Measurements from ENCODE around the gene ENTPD2. TPM values are rescaled to one million over a fixed set of nuclear protein-coding genes. Genes with fewer than 3 reads are reported as not detected.

ENTPD2 gene
- total RNA-seq, 1 experiment from 2014 or later, result 4.0 TPM

DNA sequence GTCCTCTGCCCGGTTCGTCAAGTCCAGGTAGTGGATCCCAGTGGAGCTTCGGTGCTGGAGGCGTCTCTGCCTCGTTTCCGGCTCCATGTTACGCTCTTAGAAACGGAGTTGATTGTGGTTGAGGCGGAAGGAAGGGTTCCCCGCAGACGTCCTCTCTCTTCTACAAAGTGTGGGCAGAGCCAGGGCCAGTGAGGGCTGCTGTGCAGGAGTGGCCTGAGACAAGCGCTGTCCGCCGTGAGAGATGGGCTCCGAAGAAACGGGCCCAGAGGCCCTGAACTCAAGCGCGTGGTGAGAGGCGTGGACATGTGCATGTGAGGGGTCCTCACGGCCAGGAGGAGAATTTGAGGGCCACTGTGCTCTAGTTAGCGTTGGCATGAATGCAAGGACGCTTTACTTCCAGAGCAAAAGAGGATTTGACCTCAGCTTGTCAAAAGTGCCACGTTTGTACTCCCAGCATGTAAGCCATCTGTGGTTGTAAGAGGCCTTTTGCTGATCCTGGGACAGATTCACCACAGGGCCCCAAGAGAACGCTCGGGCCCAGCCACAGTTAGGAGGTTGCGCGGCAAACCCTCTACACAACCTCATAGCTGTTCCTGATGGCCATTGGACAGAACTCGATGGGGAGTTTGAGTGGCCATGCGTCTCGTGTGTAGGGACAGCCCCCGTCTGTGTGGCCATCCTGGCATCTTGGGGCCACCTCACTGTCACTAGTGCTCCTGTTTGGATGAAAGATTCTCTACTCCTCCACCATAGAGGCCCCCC, 43.1 kb upstream of the ENTPD2 start:
- TF ChIP-seq, protein P1, sequence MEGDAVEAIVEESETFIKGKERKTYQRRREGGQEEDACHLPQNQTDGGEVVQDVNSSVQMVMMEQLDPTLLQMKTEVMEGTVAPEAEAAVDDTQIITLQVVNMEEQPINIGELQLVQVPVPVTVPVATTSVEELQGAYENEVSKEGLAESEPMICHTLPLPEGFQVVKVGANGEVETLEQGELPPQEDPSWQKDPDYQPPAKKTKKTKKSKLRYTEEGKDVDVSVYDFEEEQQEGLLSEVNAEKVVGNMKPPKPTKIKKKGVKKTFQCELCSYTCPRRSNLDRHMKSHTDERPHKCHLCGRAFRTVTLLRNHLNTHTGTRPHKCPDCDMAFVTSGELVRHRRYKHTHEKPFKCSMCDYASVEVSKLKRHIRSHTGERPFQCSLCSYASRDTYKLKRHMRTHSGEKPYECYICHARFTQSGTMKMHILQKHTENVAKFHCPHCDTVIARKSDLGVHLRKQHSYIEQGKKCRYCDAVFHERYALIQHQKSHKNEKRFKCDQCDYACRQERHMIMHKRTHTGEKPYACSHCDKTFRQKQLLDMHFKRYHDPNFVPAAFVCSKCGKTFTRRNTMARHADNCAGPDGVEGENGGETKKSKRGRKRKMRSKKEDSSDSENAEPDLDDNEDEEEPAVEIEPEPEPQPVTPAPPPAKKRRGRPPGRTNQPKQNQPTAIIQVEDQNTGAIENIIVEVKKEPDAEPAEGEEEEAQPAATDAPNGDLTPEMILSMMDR (conservative IDR thresholded peaks at IDR 0.05), result no peak

More for the DNA sequence above, 43.1 kb upstream of the ENTPD2 start:
- no peak overlapping the region for H3K4me2 ChIP-seq (ENCODE audit: insufficient read depth, insufficient read length, low read length)
- WGBS (ENCODE audit: extremely low coverage, insufficient read length, low lambda C conversion rate), result no CpG with 5 or more reads among the region's 31 CpGs
- H2BK120ac ChIP-seq (ENCODE audit: low read depth, low read length, poor library complexity, severe bottlenecking), result no peak overlapping the region
- Mint-ChIP-seq H3K4me3 (no peak overlapping the region), H3K27me3 (ENCODE audit: low read depth) (no peaks in the 10 kb centered on the region), H3K36me3 (ENCODE audit: insufficient read depth in 1 of 3, low read depth in 3 of 3) (peaks cover 14 to 41% (median 23%) of the 10 kb centered on the region in 3 experiments), H3K9me3 (peaks cover 0 to 4% of the 10 kb centered on the region in 2 experiments; a peak in 2 of 5 replicates), H3K4me1 (no peaks in the 10 kb centered on the region), H3K27ac (no peak overlapping the region)
- H3K79me2 ChIP-seq (ENCODE audit: insufficient read depth, low read length), result no peaks in the 10 kb centered on the region
- no peak overlapping the region for H3K23ac ChIP-seq (ENCODE audit: insufficient read length, low read depth, low read length)
- no peak overlapping the region for H3K4ac ChIP-seq (ENCODE audit: low read depth, low read length)
- no peak overlapping the region for H2BK20ac ChIP-seq (ENCODE audit: low read depth, low read length, poor library complexity, severe bottlenecking)
- H3K18ac ChIP-seq (ENCODE audit: insufficient read length, low read depth, low read length), result no peak overlapping the region
- H3K9me3 ChIP-seq (ENCODE audit: control insufficient read depth, low read depth, low read length), result peaks cover 5% of the 10 kb centered on the region
- no peaks in the 10 kb centered on the region for H3K23me2 ChIP-seq (ENCODE audit: insufficient read length, low read depth, low read length, poor library complexity, severe bottlenecking)
- no peak overlapping the region for H2AFZ ChIP-seq (ENCODE audit: low read length)
- H4K91ac ChIP-seq (ENCODE audit: insufficient read length, low read depth, low read length), result no peak overlapping the region
- no peak overlapping the region for H3T11ph ChIP-seq (ENCODE audit: low read length)
- H3K4me1 ChIP-seq (ENCODE audit: insufficient read depth, low read length), result no peaks in the 10 kb centered on the region
- no peaks in the 10 kb centered on the region for H4K20me1 ChIP-seq (ENCODE audit: control insufficient read depth, insufficient read depth, insufficient read length)
- H2BK5ac ChIP-seq (ENCODE audit: insufficient read length, low read length), result no peak overlapping the region
- no peaks in the 10 kb centered on the region for H3K79me1 ChIP-seq (ENCODE audit: insufficient read depth, low read depth, low read length, poor library complexity, severe bottlenecking)
- no peak overlapping the region for H4K5ac ChIP-seq (ENCODE audit: insufficient read length, low read depth, low read length)
- H2BK15ac ChIP-seq (ENCODE audit: low read depth, low read length), result no peak overlapping the region
- no peak overlapping the region for H2BK12ac ChIP-seq (ENCODE audit: insufficient read length, low read depth, low read length)
- H4K8ac ChIP-seq (replicated peaks; ENCODE audit: insufficient read length, low read depth, low read length), result no peak overlapping the region
- H3K14ac ChIP-seq (ENCODE audit: insufficient read depth, low read length), result no peak overlapping the region
- H3K27me3 ChIP-seq (ENCODE audit: insufficient read depth, low read length), result no peaks in the 10 kb centered on the region
- no peak overlapping the region for H2AK5ac ChIP-seq (ENCODE audit: insufficient read length, low read length)
- DNase-seq, result no peak
- no peak overlapping the region for H3K56ac ChIP-seq (ENCODE audit: insufficient read length, low read depth, low read length)
- no peak overlapping the region for H3K27ac ChIP-seq (ENCODE audit: insufficient read length, low read depth, low read length)
- no peak overlapping the region for H3K9ac ChIP-seq (ENCODE audit: extremely low read depth, insufficient read length, low read length)

Data from H9 (cell line).